ENCODE data around the gene CNTN6.

The CNTN6 gene

GRCh38 chr3:1092771-1093170, at the start of gene CNTN6:
TSS of gene CNTN6 (plus strand) at chr3:1093024. CDS start at chr3:1148009, 54,985 bp downstream.
- Histone ChIP-seq H3K4me1 (no peaks in the 10 kb centered on the region), H3K9ac (no peak within 1 kb of the TSS), H3K36me3 (no peaks in the 10 kb centered on the region), H3K9me3 (no peaks in the 10 kb centered on the region), H3K27ac (no peak within 1 kb of the TSS), H3K27me3 (no peaks in the 10 kb centered on the region), H3K4me2 (no peak within 1 kb of the TSS), H3K4me3 (no peak within 1 kb of the TSS), H4K20me1 (no peaks in the 10 kb centered on the region)
- no peak for TF ChIP-seq Cebpa-rat (IDR thresholded peaks at IDR 0.05)

DNA sequence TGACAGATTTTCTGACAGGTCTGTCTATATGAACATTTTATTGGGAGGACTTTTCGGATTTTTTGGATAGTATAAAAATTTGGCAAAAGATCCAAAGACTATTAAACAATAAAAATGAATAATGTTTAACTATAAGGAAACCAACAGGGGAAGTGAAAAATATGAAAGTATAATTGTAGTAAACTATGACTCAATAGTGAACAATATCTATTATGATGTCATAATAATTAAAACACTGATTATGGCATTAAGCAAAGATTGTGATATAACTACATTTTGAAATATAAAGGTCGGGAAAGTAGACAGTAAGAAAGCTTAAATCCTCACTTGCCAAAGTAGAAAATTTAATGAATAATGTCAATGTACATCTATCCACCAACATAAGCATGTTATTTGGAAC, 44.3 kb upstream of the CNTN6 start:
- TF ChIP-seq Cebpa-rat (IDR thresholded peaks at IDR 0.05): no peak
- no peaks in the 10 kb centered on the region for H3K4me1 ChIP-seq
- H3K9ac ChIP-seq: no peak overlapping the region
- H3K36me3 ChIP-seq: no peaks in the 10 kb centered on the region
- H3K27me3 ChIP-seq: no peaks in the 10 kb centered on the region
- no peaks in the 10 kb centered on the region for H3K9me3 ChIP-seq
- no peak overlapping the region for H3K4me2 ChIP-seq
- H3K4me3 ChIP-seq: no peak overlapping the region
- no peak overlapping the region for H3K27ac ChIP-seq
- H4K20me1 ChIP-seq: no peaks in the 10 kb centered on the region

DNA sequence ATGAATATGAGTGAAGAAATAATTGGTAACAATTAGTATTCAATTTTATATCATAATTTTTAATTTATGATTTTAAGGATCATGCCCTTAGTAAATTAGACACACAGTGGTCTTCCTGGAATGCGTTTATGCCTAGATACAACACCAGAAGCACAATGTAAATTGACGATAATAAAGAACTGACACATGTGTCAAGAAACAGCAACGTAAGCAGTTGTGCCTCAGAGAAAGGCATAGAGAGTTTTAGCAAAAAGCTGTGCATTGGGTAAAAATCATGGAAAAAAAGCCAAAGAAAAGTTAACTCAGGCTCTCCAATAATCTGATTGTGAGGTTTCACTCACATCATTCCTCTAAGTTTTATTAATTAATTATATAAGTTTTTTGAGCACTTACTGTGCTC, 37.0 kb upstream of the CNTN6 start:
- Histone ChIP-seq H3K4me3 (no peak overlapping the region), H3K4me1 (no peaks in the 10 kb centered on the region), H3K27ac (no peak overlapping the region), H3K36me3 (no peaks in the 10 kb centered on the region), H4K20me1 (no peaks in the 10 kb centered on the region), H3K27me3 (no peaks in the 10 kb centered on the region), H3K9ac (no peak overlapping the region), H3K9me3 (no peaks in the 10 kb centered on the region), H3K4me2 (no peak overlapping the region)
- TF ChIP-seq Cebpa-rat (IDR thresholded peaks at IDR 0.05): no peak

- H3K27ac ChIP-seq: no peak overlapping the region
- no peak for TF ChIP-seq Cebpa-rat (IDR thresholded peaks at IDR 0.05)
- no peak overlapping the region for H3K9ac ChIP-seq
- peak overlapping the region; percentile 14; the same call in 1 of the 2 replicates for H3K4me2 ChIP-seq
- H3K36me3 ChIP-seq: no peaks in the 10 kb centered on the region
- no peaks in the 10 kb centered on the region for H3K9me3 ChIP-seq
- no peaks in the 10 kb centered on the region for H3K27me3 ChIP-seq
- H3K4me1 ChIP-seq: no peaks in the 10 kb centered on the region
- no peak overlapping the region for H3K4me3 ChIP-seq
- no peaks in the 10 kb centered on the region for H4K20me1 ChIP-seq
These were observed 36.1 kb upstream of the CNTN6 start for GRCh38 chr3:1056744-1057143.

DNA sequence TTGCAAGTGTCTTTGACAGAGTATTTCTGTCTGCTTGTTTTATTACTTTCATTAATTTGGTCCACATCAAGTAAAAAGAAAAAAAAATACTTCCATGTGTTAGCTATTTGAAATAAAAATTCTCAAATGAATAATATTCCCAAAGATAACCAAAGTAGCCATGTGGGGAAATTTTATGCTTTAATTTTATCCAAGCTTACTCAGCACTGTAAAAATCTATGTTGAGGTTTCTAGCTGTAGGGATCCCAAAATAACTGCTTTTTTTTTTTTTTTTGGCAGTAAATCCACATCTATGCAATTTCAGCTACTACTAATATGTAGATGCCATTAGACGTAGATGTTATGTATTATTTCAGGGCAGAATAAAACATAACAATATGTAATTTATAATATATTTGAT, 35.4 kb upstream of the CNTN6 start:
- H3K27ac ChIP-seq: no peak overlapping the region
- H3K9ac ChIP-seq: no peak overlapping the region
- H3K9me3 ChIP-seq: no peaks in the 10 kb centered on the region
- no peak overlapping the region for H3K4me3 ChIP-seq
- H3K4me1 ChIP-seq: no peaks in the 10 kb centered on the region
- no peaks in the 10 kb centered on the region for H4K20me1 ChIP-seq
- H3K4me2 ChIP-seq: no peak overlapping the region
- TF ChIP-seq Cebpa-rat (IDR thresholded peaks at IDR 0.05): no peak
- no peaks in the 10 kb centered on the region for H3K36me3 ChIP-seq
- no peaks in the 10 kb centered on the region for H3K27me3 ChIP-seq

DNA sequence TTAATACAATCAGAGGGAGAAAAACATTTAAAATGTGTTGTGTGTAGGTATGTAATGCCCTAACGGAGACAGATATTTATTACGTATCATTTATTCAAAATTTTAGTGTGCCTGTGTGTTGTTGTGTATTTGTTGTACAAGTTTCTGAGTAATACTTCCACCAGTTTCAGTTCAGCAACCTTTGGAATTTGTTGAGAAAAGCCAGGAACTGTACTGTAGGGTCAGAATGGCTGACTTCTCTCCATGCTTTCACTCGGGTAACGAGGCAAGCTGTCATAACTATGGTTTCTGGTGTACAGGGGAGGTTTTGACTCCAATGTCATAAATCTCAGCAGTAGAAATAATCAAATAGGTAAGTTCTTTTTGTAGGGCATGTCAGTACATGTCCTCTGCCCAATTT, 23.8 kb upstream of the CNTN6 start:
- Histone ChIP-seq H3K4me3 (no peak overlapping the region), H3K4me2 (no peak overlapping the region), H4K20me1 (no peaks in the 10 kb centered on the region), H3K4me1 (no peaks in the 10 kb centered on the region), H3K9ac (no peak overlapping the region), H3K36me3 (no peaks in the 10 kb centered on the region), H3K27me3 (no peaks in the 10 kb centered on the region), H3K27ac (no peak overlapping the region), H3K9me3 (no peaks in the 10 kb centered on the region)
- no peak for TF ChIP-seq Cebpa-rat (IDR thresholded peaks at IDR 0.05)

DNA sequence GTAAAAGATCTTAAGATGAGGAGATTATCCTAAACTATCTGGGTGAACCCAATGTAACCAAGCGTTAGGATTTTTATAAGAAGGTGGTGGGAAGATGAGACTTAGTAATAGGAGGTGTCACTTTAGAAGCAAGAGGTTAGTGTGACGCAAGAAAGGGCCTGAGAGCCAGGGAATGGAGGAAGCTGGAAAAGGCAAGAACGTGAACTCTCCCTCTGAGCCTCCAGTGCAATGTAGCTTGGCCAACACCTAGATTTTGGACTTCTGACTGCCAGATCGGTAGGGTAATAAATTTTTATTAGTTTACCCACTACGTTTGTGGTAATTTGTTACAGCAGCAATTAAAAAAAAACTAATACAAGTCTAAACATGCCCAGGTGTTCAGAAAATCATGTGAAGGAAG, 20.8 kb upstream of the CNTN6 start:
- Histone ChIP-seq H3K9me3 (no peaks in the 10 kb centered on the region), H3K27ac (no peak overlapping the region), H3K4me3 (no peak overlapping the region), H3K4me1 (no peaks in the 10 kb centered on the region), H3K27me3 (no peaks in the 10 kb centered on the region), H3K9ac (no peak overlapping the region), H4K20me1 (no peaks in the 10 kb centered on the region), H3K4me2 (no peak overlapping the region), H3K36me3 (no peaks in the 10 kb centered on the region)
- no peak for TF ChIP-seq Cebpa-rat (IDR thresholded peaks at IDR 0.05)

DNA sequence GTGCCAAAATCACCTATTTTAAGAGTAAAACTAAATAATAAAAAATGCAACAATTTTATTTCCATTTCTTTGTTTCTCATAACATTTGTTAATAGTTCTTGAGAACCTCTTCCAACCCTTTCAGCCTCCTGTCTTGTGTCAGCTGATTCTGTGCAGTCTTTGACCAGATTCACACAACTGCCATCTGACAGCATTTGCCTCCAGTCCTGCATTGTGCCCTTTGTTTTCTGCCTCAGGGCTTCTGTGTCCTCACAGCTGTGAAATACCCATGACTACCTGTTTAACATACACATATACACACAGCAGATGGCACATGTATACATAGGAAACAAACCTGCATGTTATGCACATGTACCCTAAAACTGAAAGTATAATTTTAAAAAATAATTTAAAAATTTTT, 13.2 kb upstream of the CNTN6 start:
- no peak overlapping the region for H3K4me3 ChIP-seq
- H3K9me3 ChIP-seq: no peaks in the 10 kb centered on the region
- H3K9ac ChIP-seq: no peak overlapping the region
- no peak overlapping the region for H3K27ac ChIP-seq
- no peak for TF ChIP-seq Cebpa-rat (IDR thresholded peaks at IDR 0.05)
- no peaks in the 10 kb centered on the region for H3K27me3 ChIP-seq
- no peaks in the 10 kb centered on the region for H3K36me3 ChIP-seq
- no peak overlapping the region for H3K4me2 ChIP-seq
- no peaks in the 10 kb centered on the region for H3K4me1 ChIP-seq
- H4K20me1 ChIP-seq: no peaks in the 10 kb centered on the region

GRCh38 chr3:1082108-1082507, 10.7 kb upstream of the CNTN6 start:
- H3K27me3 ChIP-seq: no peaks in the 10 kb centered on the region
- no peak for TF ChIP-seq Cebpa-rat (IDR thresholded peaks at IDR 0.05)
- H3K9me3 ChIP-seq: no peaks in the 10 kb centered on the region
- H3K4me2 ChIP-seq: no peak overlapping the region
- no peak overlapping the region for H3K4me3 ChIP-seq
- H3K4me1 ChIP-seq: no peaks in the 10 kb centered on the region
- no peaks in the 10 kb centered on the region for H4K20me1 ChIP-seq
- H3K36me3 ChIP-seq: no peaks in the 10 kb centered on the region
- H3K9ac ChIP-seq: no peak overlapping the region
- no peak overlapping the region for H3K27ac ChIP-seq

DNA sequence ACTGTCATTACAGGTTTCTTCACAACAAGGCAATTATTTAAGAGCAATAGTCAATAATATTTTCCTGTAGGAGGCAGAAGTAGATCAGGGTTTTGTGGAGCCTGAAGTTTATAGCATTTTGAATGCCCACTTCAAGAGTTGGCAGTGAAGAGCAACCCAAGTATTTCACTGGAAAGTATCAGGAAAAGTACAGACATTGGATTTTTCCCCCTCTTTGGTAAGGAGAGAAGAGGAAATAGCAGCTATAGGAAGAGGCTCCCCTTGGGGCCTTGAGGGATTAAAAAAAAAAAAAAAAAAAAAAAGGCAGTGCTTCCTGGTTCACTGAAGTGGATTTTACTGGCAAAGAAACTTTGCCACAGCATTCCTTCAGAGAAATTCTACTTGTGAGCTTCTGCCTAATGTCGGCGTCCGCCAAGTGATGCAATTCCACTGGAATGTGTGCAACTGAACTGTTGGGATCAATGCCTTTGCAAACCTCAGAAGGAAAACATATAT, 5.7 kb upstream of the CNTN6 start:
- H3K4me2 ChIP-seq: no peak overlapping the region
- H3K27ac ChIP-seq: no peak overlapping the region
- no peak for TF ChIP-seq Cebpa-rat (IDR thresholded peaks at IDR 0.05)
- no peaks in the 10 kb centered on the region for H3K27me3 ChIP-seq
- no peak overlapping the region for H3K4me3 ChIP-seq
- H3K9ac ChIP-seq: no peak overlapping the region
- no peaks in the 10 kb centered on the region for H3K9me3 ChIP-seq
- H3K36me3 ChIP-seq: no peaks in the 10 kb centered on the region
- no peaks in the 10 kb centered on the region for H3K4me1 ChIP-seq
- no peaks in the 10 kb centered on the region for H4K20me1 ChIP-seq

- Histone ChIP-seq H3K27me3 (no peaks in the 10 kb centered on the region), H4K20me1 (no peaks in the 10 kb centered on the region), H3K36me3 (no peaks in the 10 kb centered on the region), H3K4me1 (no peaks in the 10 kb centered on the region), H3K27ac (no peak overlapping the region), H3K4me3 (no peak overlapping the region), H3K9me3 (no peaks in the 10 kb centered on the region), H3K9ac (no peak overlapping the region), H3K4me2 (no peak overlapping the region)
- TF ChIP-seq Cebpa-rat (IDR thresholded peaks at IDR 0.05): no peak
These were observed 4.3 kb upstream of the CNTN6 start for GRCh38 chr3:1088503-1088902.

Data from BLaER1 (cell line).